ENCODE results near the gene GNG12.

DNA sequence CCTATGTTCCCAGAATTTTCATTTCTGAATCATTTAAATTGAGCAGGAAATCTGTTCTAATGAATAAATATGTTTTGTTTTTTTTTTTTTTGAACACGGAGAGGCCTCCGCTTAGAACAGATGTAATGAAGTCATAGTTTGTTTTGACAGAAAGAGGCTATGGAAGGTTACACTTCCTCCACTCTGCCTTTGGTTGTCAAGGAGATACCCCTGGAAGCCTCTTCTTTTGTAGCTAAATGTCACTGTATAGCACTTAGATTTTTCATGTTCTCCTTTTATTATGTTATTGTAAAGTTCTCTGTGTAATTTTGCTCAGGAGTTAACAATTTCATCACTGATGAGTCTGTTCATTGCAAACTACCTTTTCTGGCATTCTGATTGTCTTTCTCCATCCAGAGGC is 22.7 kb upstream of the GNG12 start:
- TF ChIP-seq, protein P1, sequence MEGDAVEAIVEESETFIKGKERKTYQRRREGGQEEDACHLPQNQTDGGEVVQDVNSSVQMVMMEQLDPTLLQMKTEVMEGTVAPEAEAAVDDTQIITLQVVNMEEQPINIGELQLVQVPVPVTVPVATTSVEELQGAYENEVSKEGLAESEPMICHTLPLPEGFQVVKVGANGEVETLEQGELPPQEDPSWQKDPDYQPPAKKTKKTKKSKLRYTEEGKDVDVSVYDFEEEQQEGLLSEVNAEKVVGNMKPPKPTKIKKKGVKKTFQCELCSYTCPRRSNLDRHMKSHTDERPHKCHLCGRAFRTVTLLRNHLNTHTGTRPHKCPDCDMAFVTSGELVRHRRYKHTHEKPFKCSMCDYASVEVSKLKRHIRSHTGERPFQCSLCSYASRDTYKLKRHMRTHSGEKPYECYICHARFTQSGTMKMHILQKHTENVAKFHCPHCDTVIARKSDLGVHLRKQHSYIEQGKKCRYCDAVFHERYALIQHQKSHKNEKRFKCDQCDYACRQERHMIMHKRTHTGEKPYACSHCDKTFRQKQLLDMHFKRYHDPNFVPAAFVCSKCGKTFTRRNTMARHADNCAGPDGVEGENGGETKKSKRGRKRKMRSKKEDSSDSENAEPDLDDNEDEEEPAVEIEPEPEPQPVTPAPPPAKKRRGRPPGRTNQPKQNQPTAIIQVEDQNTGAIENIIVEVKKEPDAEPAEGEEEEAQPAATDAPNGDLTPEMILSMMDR (IDR thresholded peaks at IDR 0.05) = no peak
- no peak for TF ChIP-seq EZH2 (IDR thresholded peaks at IDR 0.05; ENCODE audit: borderline replicate concordance, insufficient read depth, low read depth, low read length, poor library complexity, severe bottlenecking)
